Adipocyte (in vitro differentiated cells): Measurements from ENCODE around the gene C16orf89.

Source experiments
- DNase-seq: peaks from one replicate; pipeline ENCODE4 v3.0.0-alpha.2; 2015; ENCODE audit warnings: low read depth
- H3K27me3 ChIP-seq: replicated peaks from 2 replicates; pipeline ENCODE4 v1.7.0; 2013; ENCODE audit warnings: mild to moderate bottlenecking, low read length, moderate library complexity; ENCODE audit not compliant: control insufficient read depth, insufficient read depth
- H3K36me3 ChIP-seq: 2 replicates; pipeline ENCODE4 v1.7.0; 2013; ENCODE audit warnings: low read length, mild to moderate bottlenecking, moderate library complexity; ENCODE audit not compliant: control insufficient read depth, insufficient read depth, severe bottlenecking
- H3K4me1 ChIP-seq: 2 replicates; pipeline ENCODE4 v1.7.0; 2013; ENCODE audit warnings: mild to moderate bottlenecking, low read length, moderate library complexity; ENCODE audit not compliant: control insufficient read depth, insufficient read depth
- H3K4me3 ChIP-seq: 2 replicates; pipeline ENCODE4 v1.7.0; 2013; ENCODE audit warnings: mild to moderate bottlenecking, low read length, moderate library complexity
- H3K9ac ChIP-seq: 2 replicates; pipeline ENCODE4 v1.7.0; 2013; ENCODE audit warnings: mild to moderate bottlenecking, low read length, moderate library complexity
- H3K9me3 ChIP-seq: 2 replicates; pipeline ENCODE4 v1.7.0; 2013; ENCODE audit warnings: mild to moderate bottlenecking, low read length, moderate library complexity; ENCODE audit not compliant: control insufficient read depth

C16orf89 gene

GRCh38 chr16:5008311-5008731 lies 57.4 kb downstream of the C16orf89 start:
- DNase-seq, result no peak
- Histone ChIP-seq H3K9ac (no peak overlapping the region), H3K27me3 (peaks cover 36% of the 10 kb centered on the region), H3K36me3 (no peaks in the 10 kb centered on the region), H3K9me3 (no peaks in the 10 kb centered on the region), H3K4me3 (no peak overlapping the region), H3K4me1 (no peaks in the 10 kb centered on the region)

- H3K4me1 ChIP-seq, result no peaks in the 10 kb centered on the region
- no peak overlapping the region for H3K9ac ChIP-seq
- H3K9me3 ChIP-seq, result no peaks in the 10 kb centered on the region
- H3K27me3 ChIP-seq, result peaks cover 39% of the 10 kb centered on the region
- DNase-seq, result no peak
- H3K36me3 ChIP-seq, result no peaks in the 10 kb centered on the region
- no peak overlapping the region for H3K4me3 ChIP-seq
These were observed 58.5 kb downstream of the C16orf89 start for GRCh38 chr16:5007256-5007655.

DNA sequence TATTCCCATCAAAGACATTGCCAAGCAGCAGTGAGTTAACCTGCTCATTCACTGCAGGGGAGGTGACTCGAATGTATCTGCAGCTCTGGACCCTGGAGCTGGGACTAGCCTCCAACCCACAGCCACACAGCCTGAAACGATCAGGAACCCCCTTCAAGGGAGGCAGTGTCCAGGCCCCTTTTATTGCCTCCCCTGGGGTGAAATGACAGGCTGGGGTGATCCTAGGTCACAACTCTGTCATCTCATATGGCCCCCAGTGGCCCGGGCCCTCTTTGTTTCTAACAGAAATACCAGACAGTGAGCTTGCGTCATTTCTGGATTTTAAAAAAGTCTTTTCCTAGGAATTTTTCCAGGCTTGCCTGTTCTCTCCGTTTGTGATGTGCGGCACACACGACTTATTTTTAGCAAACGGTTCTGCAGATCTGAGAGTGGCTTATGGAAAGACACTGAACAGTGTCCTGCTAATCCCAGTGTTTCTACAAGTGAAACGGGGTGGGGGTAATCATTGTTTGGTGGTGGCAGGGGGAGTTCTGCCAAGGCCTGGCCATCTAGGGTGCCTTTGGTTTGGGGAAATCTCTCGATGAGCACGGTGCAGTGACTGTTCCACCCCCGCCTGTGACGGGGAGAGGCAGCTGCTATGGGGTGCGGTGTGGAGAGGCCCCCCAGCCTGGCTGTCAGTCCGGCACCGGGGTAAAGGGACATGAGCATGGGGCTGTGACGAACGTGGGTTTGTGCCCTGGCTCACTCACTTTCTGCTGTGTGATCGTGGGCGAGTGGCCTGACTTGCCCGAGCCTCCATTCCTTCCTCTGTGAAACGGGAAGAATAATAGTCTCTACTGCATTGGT lies 59.2 kb downstream of the C16orf89 start:
- no peak overlapping the region for H3K9ac ChIP-seq
- H3K4me3 ChIP-seq, result no peak overlapping the region
- H3K27me3 ChIP-seq, result peaks cover 35% of the 10 kb centered on the region
- H3K36me3 ChIP-seq, result no peaks in the 10 kb centered on the region
- H3K4me1 ChIP-seq, result no peaks in the 10 kb centered on the region
- no peak for DNase-seq
- H3K9me3 ChIP-seq, result no peaks in the 10 kb centered on the region

- H3K27me3 ChIP-seq, result peaks cover 29% of the 10 kb centered on the region
- DNase-seq, result no peak
These were observed 59.8 kb downstream of the C16orf89 start for GRCh38 chr16:5005916-5006315.

DNA sequence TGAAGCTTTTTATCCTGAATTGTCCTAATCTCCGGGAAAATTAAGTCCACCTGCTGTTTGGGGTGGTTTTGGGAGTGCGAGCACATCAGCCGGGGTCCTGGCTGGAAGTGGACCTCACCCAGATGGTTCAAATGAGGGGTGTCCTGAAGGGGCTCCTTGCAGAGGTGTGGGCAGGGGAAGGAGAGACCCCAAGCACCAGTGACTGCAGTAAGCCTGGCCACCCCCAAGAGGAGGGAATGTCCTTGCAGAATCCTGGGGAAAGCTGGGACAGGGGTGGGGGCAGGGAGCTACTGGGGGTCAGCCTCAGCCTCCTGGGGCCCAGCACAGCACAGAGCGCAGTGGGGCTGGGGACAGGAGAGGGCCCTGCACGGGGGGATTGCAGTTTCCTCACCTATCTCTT lies 61.4 kb downstream of the C16orf89 start:
- no peaks in the 10 kb centered on the region for H3K4me1 ChIP-seq
- H3K27me3 ChIP-seq, result peaks cover 21% of the 10 kb centered on the region
- no peak overlapping the region for H3K4me3 ChIP-seq
- no peaks in the 10 kb centered on the region for H3K9me3 ChIP-seq
- H3K36me3 ChIP-seq, result no peaks in the 10 kb centered on the region
- DNase-seq, result no peak
- no peak overlapping the region for H3K9ac ChIP-seq

More at GRCh38 chr16:5005916-5006315, 59.8 kb downstream of the C16orf89 start:
- Histone ChIP-seq H3K4me3 (no peak overlapping the region), H3K9ac (no peak overlapping the region), H3K36me3 (no peaks in the 10 kb centered on the region), H3K9me3 (no peaks in the 10 kb centered on the region), H3K4me1 (no peaks in the 10 kb centered on the region)

GRCh38 chr16:5003828-5004227 lies 61.9 kb downstream of the C16orf89 start:
- Histone ChIP-seq H3K36me3 (no peaks in the 10 kb centered on the region), H3K27me3 (peaks cover 21% of the 10 kb centered on the region), H3K4me1 (no peaks in the 10 kb centered on the region), H3K4me3 (no peak overlapping the region), H3K9ac (no peak overlapping the region), H3K9me3 (no peaks in the 10 kb centered on the region)
- no peak for DNase-seq

DNA sequence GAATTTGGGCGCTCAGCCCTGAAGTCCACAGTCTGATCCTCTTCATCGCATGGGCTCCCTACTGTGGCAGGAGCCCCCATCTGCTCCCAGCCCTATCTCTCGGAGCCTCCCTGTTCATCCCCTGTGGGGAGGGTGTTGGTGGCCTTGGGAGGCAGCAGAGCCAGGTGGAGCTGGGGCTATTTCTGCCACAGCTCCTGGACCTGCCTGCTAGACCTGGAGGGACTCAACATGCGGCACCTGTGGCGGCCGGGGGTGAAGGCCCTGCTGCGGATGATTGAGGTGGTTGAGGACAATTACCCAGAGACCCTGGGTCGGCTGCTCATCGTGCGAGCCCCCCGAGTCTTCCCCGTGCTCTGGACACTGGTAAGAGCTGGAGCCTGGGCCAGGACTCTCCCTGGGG lies 62.5 kb downstream of the C16orf89 start:
- Histone ChIP-seq H3K4me3 (no peak overlapping the region), H3K9me3 (no peaks in the 10 kb centered on the region), H3K9ac (no peak overlapping the region), H3K36me3 (no peaks in the 10 kb centered on the region), H3K4me1 (no peaks in the 10 kb centered on the region), H3K27me3 (peaks cover 16% of the 10 kb centered on the region)
- DNase-seq, result no peak

DNA sequence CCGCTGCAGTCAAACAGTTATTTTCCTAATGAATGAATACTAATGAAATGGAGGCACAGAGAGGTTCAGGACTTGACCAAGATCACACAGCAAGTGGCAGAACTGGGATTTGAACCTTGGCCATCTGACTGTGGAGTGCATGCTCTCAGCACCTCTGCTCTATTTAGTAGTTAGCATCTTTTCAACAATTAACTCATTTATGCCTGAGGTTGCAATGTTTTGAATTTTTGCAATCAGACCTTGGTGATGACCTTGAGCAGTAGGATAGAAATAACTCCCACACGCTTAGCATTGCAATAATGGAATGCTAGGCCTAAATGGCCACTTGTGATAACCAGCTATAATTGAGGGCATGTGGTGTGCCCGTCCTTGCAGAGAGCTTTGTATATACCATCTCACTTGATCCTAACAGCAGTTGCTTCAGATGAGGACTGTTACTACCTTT lies 63.0 kb downstream of the C16orf89 start:
- Histone ChIP-seq H3K27me3 (peaks cover 16% of the 10 kb centered on the region), H3K36me3 (no peaks in the 10 kb centered on the region), H3K9ac (no peak overlapping the region), H3K4me3 (no peak overlapping the region), H3K9me3 (no peaks in the 10 kb centered on the region), H3K4me1 (no peaks in the 10 kb centered on the region)
- no peak for DNase-seq

- Histone ChIP-seq H3K9me3 (no peaks in the 10 kb centered on the region), H3K27me3 (peaks cover 16% of the 10 kb centered on the region), H3K9ac (no peak overlapping the region), H3K4me3 (no peak overlapping the region), H3K4me1 (no peaks in the 10 kb centered on the region), H3K36me3 (no peaks in the 10 kb centered on the region)
- DNase-seq, result no peak
These were observed 63.8 kb downstream of the C16orf89 start for GRCh38 chr16:5001986-5002385.

- no peaks in the 10 kb centered on the region for H3K9me3 ChIP-seq
- no peak overlapping the region for H3K9ac ChIP-seq
- no peak for DNase-seq
- H3K27me3 ChIP-seq, result peaks cover 16% of the 10 kb centered on the region
- H3K4me3 ChIP-seq, result no peak overlapping the region
- H3K4me1 ChIP-seq, result no peaks in the 10 kb centered on the region
- no peaks in the 10 kb centered on the region for H3K36me3 ChIP-seq
These were observed 64.2 kb downstream of the C16orf89 start for GRCh38 chr16:5001571-5001970.

DNA sequence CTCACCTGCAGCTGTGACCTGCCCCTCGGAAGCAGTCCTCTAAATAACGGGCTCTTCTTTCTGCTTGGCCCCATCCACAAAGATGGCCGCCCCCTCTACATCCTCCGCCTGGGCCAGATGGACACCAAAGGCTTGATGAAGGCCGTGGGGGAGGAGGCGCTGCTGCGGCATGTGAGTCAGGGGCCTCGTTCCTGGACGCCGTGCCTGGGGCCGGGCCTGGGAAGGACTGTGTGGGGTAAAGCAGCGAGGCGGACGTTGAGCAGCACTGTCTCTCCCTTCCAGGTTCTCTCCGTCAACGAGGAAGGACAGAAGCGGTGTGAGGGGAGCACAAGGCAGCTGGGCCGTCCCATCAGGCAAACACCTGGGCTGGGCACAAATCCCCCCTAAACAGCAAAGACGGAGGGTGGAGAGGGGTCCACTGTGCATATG lies 65.2 kb downstream of the C16orf89 start:
- Histone ChIP-seq H3K27me3 (peaks cover 16% of the 10 kb centered on the region), H3K9me3 (no peaks in the 10 kb centered on the region), H3K36me3 (no peaks in the 10 kb centered on the region), H3K9ac (no peak overlapping the region), H3K4me3 (no peak overlapping the region), H3K4me1 (no peaks in the 10 kb centered on the region)
- no peak for DNase-seq
